HCT116 (cell line): ENCODE results near the gene CEND1. TPM values are rescaled to one million over a fixed set of nuclear protein-coding genes. Genes with fewer than 3 reads are reported as not detected.

Experiments
- ATAC-seq: fragments of 200-7000 bp; cut with Tn5 transposase; 2 replicates; pipeline ENCODE4 v1.9.1; 2020; ENCODE audit warnings: mild to moderate bottlenecking, moderate library complexity
- BruUV-seq: library from RNA; stranded (reverse); fragments of 400-500 nt; replicated peaks from 2 replicates; lab custom pipeline; 2021; lab: Mats Ljungman, UMichigan
- CTCF ChIA-PET: fragments of 300-600 bp; sonication (Branson Sonifier 250); formaldehyde crosslinking; loops from one replicate; lab custom pipeline; 2021; ENCODE audit warnings: antibody characterized with exemption; lab: Charles Lee
- POLR2A ChIA-PET: fragments of 300-600, 350-600 bp; sonication (Branson Sonifier 250); formaldehyde crosslinking; loops from one replicate; lab custom pipeline; 2021; ENCODE audit warnings: antibody characterized with exemption; lab: Charles Lee
- RAD21 ChIA-PET, 2 experiments: fragments of 300-600 bp; sonication (Branson Sonifier 250); formaldehyde crosslinking; loops; one replicate each; lab custom pipeline; 2023; ENCODE audit warnings: low total read pairs in 2 of 2; ENCODE audit not compliant: uncharacterized antibody in 2 of 2, unreplicated experiment in 2 of 2, low non-redundant PET in 1 of 2; lab: Charles Lee
- DNase-seq: peaks from one replicate; pipeline ENCODE4 v3.0.0-alpha.2; 2010; ENCODE audit warnings: low read depth, low spot score
- H2AFZ ChIP-seq: fragments of 200-600 bp; shearing (Covaris generic), sonication (generic); 2 replicates; pipeline ENCODE4 v1.6.1; 2017; ENCODE audit warnings: low read depth, mixed run types, mixed read lengths, antibody characterized with exemption, low read length; ENCODE audit not compliant: poor library complexity, severe bottlenecking
- H3K27ac ChIP-seq: 2 replicates; pipeline ENCODE4 v1.5.1; 2012; ENCODE audit warnings: low read depth, low read length
- H3K27me3 ChIP-seq: fragments of 200-600 bp; sonication (generic); 2 replicates; pipeline ENCODE4 v1.6.1; 2016; ENCODE audit warnings: mixed run types, low read length, mixed read lengths; ENCODE audit not compliant: insufficient read depth
- H3K36me3 ChIP-seq, 2 experiments: fragments of 200-500 bp in 1 of 2; fragments of 200-600 bp in 1 of 2; sonication (Bioruptor generic) in 1 of 2; sonication (generic) in 1 of 2; 2 replicates each; pipeline versions ENCODE4 v1.5.1 to v1.6.1; 2014 to 2016; ENCODE audit warnings: low read length in 2 of 2, inconsistent platforms in 1 of 2, mixed read lengths in 1 of 2, mixed run types in 1 of 2; ENCODE audit not compliant: insufficient read depth in 2 of 2, control insufficient read depth in 1 of 2
- H3K4me1 ChIP-seq, 2 experiments: fragments of 200-600 bp in 1 of 2; sonication (generic) in 1 of 2; 2 replicates each; pipeline versions ENCODE4 v1.5.1 to v1.6.1; 2012 to 2017; ENCODE audit warnings: low read length in 2 of 2, inconsistent platforms in 1 of 2, mild to moderate bottlenecking in 1 of 2, mixed read lengths in 1 of 2, mixed run types in 1 of 2, moderate library complexity in 1 of 2; ENCODE audit not compliant: insufficient read depth in 2 of 2, control insufficient read depth in 1 of 2
- H3K4me2 ChIP-seq: fragments of 200-600 bp; sonication (generic); 2 replicates; pipeline ENCODE4 v1.6.1; 2017; ENCODE audit warnings: mixed run types, low read length, mixed read lengths
- H3K4me3 ChIP-seq, 2 experiments: fragments of 200-600 bp in 1 of 2; sonication (generic) in 1 of 2; replicated peaks in 1 of 2; 2 replicates each; pipeline ENCODE4 v1.5.1; 2011 to 2016; ENCODE audit warnings: low read length in 2 of 2, control low read depth in 1 of 2, low read depth in 1 of 2, mild to moderate bottlenecking in 1 of 2, mixed read lengths in 1 of 2, mixed run types in 1 of 2
- H3K79me2 ChIP-seq: fragments of 200-600 bp; sonication (generic); 2 replicates; pipeline ENCODE4 v1.6.1; 2017; ENCODE audit warnings: mild to moderate bottlenecking, mixed run types, low read length, moderate library complexity, mixed read lengths; ENCODE audit not compliant: insufficient read depth
- H3K9ac ChIP-seq: fragments of 200-600 bp; sonication (generic); 2 replicates; pipeline ENCODE4 v1.6.1; 2016; ENCODE audit warnings: low read length, mixed read lengths
- H3K9me2 ChIP-seq: fragments of 200-600 bp; sonication (generic), shearing (Covaris generic); 2 replicates; pipeline ENCODE4 v1.6.1; 2017; ENCODE audit warnings: mixed run types, mild to moderate bottlenecking, moderate library complexity; ENCODE audit not compliant: insufficient read depth
- H3K9me3 ChIP-seq, 2 experiments: fragments of 200-500 bp in 1 of 2; fragments of 200-600 bp in 1 of 2; sonication (Bioruptor generic) in 1 of 2; sonication (generic) in 1 of 2; 2 replicates each; pipeline ENCODE4 v1.6.1; 2014 to 2017; ENCODE audit warnings: low read length in 2 of 2, mixed read lengths in 2 of 2, inconsistent platforms in 1 of 2, low read depth in 1 of 2, mild to moderate bottlenecking in 1 of 2, mixed run types in 1 of 2, moderate library complexity in 1 of 2; ENCODE audit not compliant: control insufficient read depth in 1 of 2, insufficient read depth in 1 of 2
- H4K20me1 ChIP-seq: fragments of 200-600 bp; sonication (generic), shearing (Covaris generic); 2 replicates; pipeline ENCODE4 v1.6.1; 2017; ENCODE audit warnings: mixed run types, mild to moderate bottlenecking, moderate library complexity; ENCODE audit not compliant: insufficient read depth
- CBX3 ChIP-seq: IDR thresholded peaks from 2 replicates; pipeline ENCODE4 v1.6.1; 2012; ENCODE audit warnings: low read depth
- CEBPB ChIP-seq: IDR thresholded peaks from 2 replicates; pipeline ENCODE4 v1.6.1; 2012; ENCODE audit warnings: low read depth
- CTCF ChIP-seq, 3 experiments: fragments of 200-600 bp in 1 of 3; sonication (generic) in 1 of 3; IDR thresholded peaks in 2 of 3; conservative IDR thresholded peaks in 1 of 3; 2 replicates each; pipeline ENCODE4 v1.5.1; 2012 to 2017; ENCODE audit warnings: low read depth in 2 of 3, low read length in 2 of 3, antibody characterized with exemption in 1 of 3, borderline replicate concordance in 1 of 3, control low read depth in 1 of 3, mild to moderate bottlenecking in 1 of 3, mixed read lengths in 1 of 3, mixed run types in 1 of 3, moderate library complexity in 1 of 3; ENCODE audit not compliant: insufficient read depth in 1 of 3
- EGR1 ChIP-seq: IDR thresholded peaks from 2 replicates; pipeline ENCODE4 v1.6.1; 2012; ENCODE audit warnings: low read depth
- ELF1 ChIP-seq: IDR thresholded peaks from 2 replicates; pipeline ENCODE4 v1.6.1; 2012; ENCODE audit warnings: low read depth, borderline replicate concordance
- EZH2 ChIP-seq: fragments of 200-600 bp; sonication (generic); IDR thresholded peaks from 2 replicates; pipeline ENCODE4 v1.6.1; 2017; ENCODE audit warnings: antibody characterized with exemption, mixed run types
- FOSL1 ChIP-seq: IDR thresholded peaks from 2 replicates; pipeline ENCODE4 v1.6.1; 2012; ENCODE audit warnings: low read depth
- JUND ChIP-seq: IDR thresholded peaks from 2 replicates; pipeline ENCODE4 v1.6.1; 2012
- POLR2A ChIP-seq: IDR thresholded peaks from 2 replicates; pipeline ENCODE4 v1.7.0; 2011; ENCODE audit warnings: borderline replicate concordance; ENCODE audit not compliant: insufficient read depth, insufficient read length; ENCODE audit errors: extremely low read depth
- POLR2AphosphoS5 ChIP-seq: IDR thresholded peaks from 2 replicates; pipeline ENCODE4 v1.6.1; 2011; ENCODE audit warnings: mild to moderate bottlenecking, low read depth, low read length, moderate library complexity
- RAD21 ChIP-seq: IDR thresholded peaks from 2 replicates; pipeline ENCODE4 v1.6.1; 2012; ENCODE audit warnings: low read depth, mild to moderate bottlenecking
- SIN3A ChIP-seq: IDR thresholded peaks from 2 replicates; pipeline ENCODE4 v1.6.1; 2012; ENCODE audit warnings: low read depth
- SP1 ChIP-seq: IDR thresholded peaks from 2 replicates; pipeline ENCODE4 v1.6.1; 2012; ENCODE audit warnings: low read depth
- TCF7L2 ChIP-seq: IDR thresholded peaks from 2 replicates; pipeline ENCODE4 v1.7.0; 2011; ENCODE audit warnings: borderline replicate concordance, inconsistent platforms; ENCODE audit not compliant: insufficient read depth, insufficient read length; ENCODE audit errors: extremely low read depth
- YY1 ChIP-seq: IDR thresholded peaks from 2 replicates; pipeline ENCODE4 v1.6.1; 2011; ENCODE audit warnings: low read length, low read depth, moderate library complexity, mild to moderate bottlenecking; ENCODE audit not compliant: insufficient replicate concordance; ENCODE audit errors: extremely low read depth
- intact Hi-C: fragments of 100-400 bp; cut with micrococcal nuclease; formaldehyde crosslinking; loops from 2 replicates; pipeline ENCODE4 v1.10.0; 2022
- total RNA-seq: library from RNA; stranded (reverse); gene quantifications from one replicate; pipeline ENCODE4 v1.2.1, GENCODE V29; 2021; ENCODE audit not compliant: unreplicated experiment
- TF ChIP-seq, protein P1 (sequence below): IDR thresholded peaks from 2 replicates; pipeline ENCODE4 v1.6.1; 2011; ENCODE audit warnings: mild to moderate bottlenecking, low read length, moderate library complexity; ENCODE audit not compliant: insufficient replicate concordance; ENCODE audit errors: extremely low read depth

The CEND1 gene
- total RNA-seq, 1 experiment from 2014 or later, result 0.27 TPM

GRCh38 chr11:801097-801780 lies 11.3 kb upstream of the CEND1 start:
- Histone ChIP-seq H4K20me1 (no peaks in the 10 kb centered on the region), H3K4me1 (peaks cover 29 to 40% of the 10 kb centered on the region in 2 experiments), H3K4me3 (no peak overlapping the region), H2AFZ (no peak overlapping the region), H3K4me2 (no peak overlapping the region), H3K9ac (no peak overlapping the region), H3K9me3 (no peaks in the 10 kb centered on the region), H3K36me3 (peaks cover 0 to 9% of the 10 kb centered on the region in 2 experiments; a peak in 1 of 4 replicates)
- no TSS peak for BruUV-seq
- DNase-seq, result no peak
- intact Hi-C loops, result no loop called here
- TF ChIP-seq POLR2AphosphoS5 (no peak), JUND (no peak)
- TF ChIP-seq, all 23 proteins: peak for 0
- ATAC-seq, result no peak
- Histone ChIP-seq H3K9me2 (no peaks in the 10 kb centered on the region), H3K27me3 (no peaks in the 10 kb centered on the region), H3K27ac (no peak overlapping the region; the same call in 1 of the 2 replicates), H3K79me2 (peaks cover 26% of the 10 kb centered on the region)
- ChIA-PET RAD21 (no interaction called here), CTCF (interaction anchor here (0.8 kb wide), 1 partner anchor 8 kb away, joined by 3 read pairs; the partner anchor contains the start of gene RPLP2), POLR2A (no interaction called here)

GRCh38 chr11:800473-800872 lies 10.6 kb upstream of the CEND1 start:
- RAD21 ChIA-PET, result no interaction called here
- H3K9ac ChIP-seq, result no peak overlapping the region
- no peaks in the 10 kb centered on the region for H4K20me1 ChIP-seq
- POLR2A ChIA-PET, result no interaction called here
- no peak for TF ChIP-seq SIN3A
- no peak for TF ChIP-seq YY1
- TF ChIP-seq FOSL1, result no peak
- TF ChIP-seq RAD21, result no peak
- no peak for TF ChIP-seq SP1
- no peak for TF ChIP-seq CEBPB
- no peak for TF ChIP-seq ELF1
- TF ChIP-seq POLR2AphosphoS5, result no peak
- no peak for TF ChIP-seq JUND
- no peak for TF ChIP-seq CTCF (IDR thresholded peaks at IDR 0.05 in 2 of 3, conservative IDR thresholded peaks at IDR 0.05 in 1 of 3; ENCODE audit: borderline replicate concordance in 1 of 3, insufficient read depth in 1 of 3, low read depth in 2 of 3, low read length in 2 of 3)
- TF ChIP-seq EZH2, result no peak
- TF ChIP-seq EGR1, result no peak
- TF ChIP-seq, protein P1, sequence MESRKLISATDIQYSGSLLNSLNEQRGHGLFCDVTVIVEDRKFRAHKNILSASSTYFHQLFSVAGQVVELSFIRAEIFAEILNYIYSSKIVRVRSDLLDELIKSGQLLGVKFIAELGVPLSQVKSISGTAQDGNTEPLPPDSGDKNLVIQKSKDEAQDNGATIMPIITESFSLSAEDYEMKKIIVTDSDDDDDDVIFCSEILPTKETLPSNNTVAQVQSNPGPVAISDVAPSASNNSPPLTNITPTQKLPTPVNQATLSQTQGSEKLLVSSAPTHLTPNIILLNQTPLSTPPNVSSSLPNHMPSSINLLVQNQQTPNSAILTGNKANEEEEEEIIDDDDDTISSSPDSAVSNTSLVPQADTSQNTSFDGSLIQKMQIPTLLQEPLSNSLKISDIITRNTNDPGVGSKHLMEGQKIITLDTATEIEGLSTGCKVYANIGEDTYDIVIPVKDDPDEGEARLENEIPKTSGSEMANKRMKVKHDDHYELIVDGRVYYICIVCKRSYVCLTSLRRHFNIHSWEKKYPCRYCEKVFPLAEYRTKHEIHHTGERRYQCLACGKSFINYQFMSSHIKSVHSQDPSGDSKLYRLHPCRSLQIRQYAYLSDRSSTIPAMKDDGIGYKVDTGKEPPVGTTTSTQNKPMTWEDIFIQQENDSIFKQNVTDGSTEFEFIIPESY, result no peak
- no peak for TF ChIP-seq TCF7L2
- TF ChIP-seq CBX3, result no peak
- no peak for TF ChIP-seq POLR2A
- H3K27me3 ChIP-seq, result no peaks in the 10 kb centered on the region
- intact Hi-C loops, result no loop called here
- ATAC-seq (no peak), DNase-seq (no peak)
- no peaks in the 10 kb centered on the region for H3K9me3 ChIP-seq
- BruUV-seq, result no TSS peak
- CTCF ChIA-PET, result interaction anchor here (0.8 kb wide), 1 partner anchor 9 kb away, joined by 3 read pairs; the partner anchor contains the start of gene RPLP2
- H3K4me1 ChIP-seq, result peaks cover 26 to 46% of the 10 kb centered on the region in 2 experiments
- H3K79me2 ChIP-seq, result peaks cover 32% of the 10 kb centered on the region
- no peak overlapping the region for H3K4me3 ChIP-seq
- H2AFZ ChIP-seq, result no peak overlapping the region
- H3K9me2 ChIP-seq, result no peaks in the 10 kb centered on the region
- H3K36me3 ChIP-seq, result peaks cover 0 to 9% of the 10 kb centered on the region in 2 experiments; a peak in 1 of 4 replicates
- no peak overlapping the region for H3K27ac ChIP-seq
- no peak overlapping the region for H3K4me2 ChIP-seq
